ENCODE data around the gene RBMX. TPM values are rescaled to one million over a fixed set of nuclear protein-coding genes. Genes with fewer than 3 reads are reported as not detected.
A peak's percentile ranks its signal among the peaks of the same experiment; 100 is the strongest.

RBMX gene
- total and polyA plus RNA-seq, 2 of the 13 experiments (the other 11 are each of a cell fraction or from before 2014, with no cell fraction given): 114 to 254 TPM

- BruUV-seq (replicated peaks): no TSS peak
- no peak overlapping the region for H3K4me3 ChIP-seq (replicated peaks in 1 of 3; ENCODE audit: insufficient read depth in 1 of 3, low read depth in 2 of 3, low read length in 3 of 3)
- H3K27me3 ChIP-seq (ENCODE audit: control insufficient read depth in 1 of 2, insufficient read depth in 2 of 2, low read length in 2 of 2): no peaks in the 10 kb centered on the region
- H3K4me2 ChIP-seq (ENCODE audit: low read depth, low read length): no peak overlapping the region
- ChIA-PET POLR2A (interaction anchor here (0.7 to 1.9 kb wide), 4 partner anchors 12 to 42 kb away, joined by 3 to 24 read pairs (median 5); partner anchors contain the start of gene RBMX), CTCF (ENCODE audit: low intra/inter-chr PET ratio, low total read pairs) (no interaction called here)
- H3K79me2 ChIP-seq (ENCODE audit: insufficient read depth, low read length): no peaks in the 10 kb centered on the region
- ATAC-seq: no peak
- 88% methylated on average over 4 of the region's 4 CpGs for WGBS (ENCODE audit: low lambda C conversion rate)
- FAIRE-seq: peak; percentile 70
- TF ChIP-seq WIZ (CRISPR knock-in tag; IDR thresholded peaks at IDR 0.05): no peak
- TF ChIP-seq ZNF232 (CRISPR knock-in tag; IDR thresholded peaks at IDR 0.05; ENCODE audit: borderline replicate concordance): no peak
- TF ChIP-seq YEATS2 (CRISPR knock-in tag; IDR thresholded peaks at IDR 0.05; ENCODE audit: borderline replicate concordance): no peak
- no peak for TF ChIP-seq ZNF138 (CRISPR knock-in tag; IDR thresholded peaks at IDR 0.05; ENCODE audit: low read depth)
- TF ChIP-seq ZNF839 (CRISPR knock-in tag; IDR thresholded peaks at IDR 0.05; ENCODE audit: borderline replicate concordance): no peak
- no peak for TF ChIP-seq ZNF761 (CRISPR knock-in tag; conservative IDR thresholded peaks at IDR 0.05)
- TF ChIP-seq JUND (CRISPR knock-in tag; IDR thresholded peaks at IDR 0.05): no peak
- intact Hi-C loops (cut with micrococcal nuclease; ENCODE audit: unreplicated experiment): no loop called here
- in situ Hi-C loops (cut with HindIII; ENCODE audit: extremely low pct_ligation_motif_present, low pct_unique_long_range_greater_than_20kb): no loop called here
- H3K9ac ChIP-seq (ENCODE audit: insufficient read depth, low read depth, low read length): no peak overlapping the region
- H3K36me3 ChIP-seq (replicated peaks in 1 of 2; ENCODE audit: control insufficient read depth in 1 of 2, insufficient read depth in 2 of 2, low read length in 2 of 2): peaks cover 1 to 7% of the 10 kb centered on the region in 2 experiments; a peak in 3 of 5 replicates
- peaks cover 33% of the 10 kb centered on the region for H3K4me1 ChIP-seq (ENCODE audit: insufficient read depth, low read length)
- H4K20me1 ChIP-seq (ENCODE audit: insufficient read depth, low read length): peaks cover 6% of the 10 kb centered on the region; the same call in 1 of the 2 replicates
- DNase-seq (ENCODE audit: low spot score): no peak
- no peak overlapping the region for H3K27ac ChIP-seq (ENCODE audit: extremely low read length, insufficient read depth, low read length)
- no peaks in the 10 kb centered on the region for H3K9me3 ChIP-seq (ENCODE audit: low read length)
- H2AFZ ChIP-seq (ENCODE audit: low read length): no peak overlapping the region
These were observed 13.4 kb downstream of the RBMX start for GRCh38 chrX:136867096-136867491.

GRCh38 chrX:136866337-136867095 is 14.0 kb downstream of the RBMX start:
- BruUV-seq (replicated peaks): TSS peak; percentile 6
- Histone ChIP-seq H3K79me2 (ENCODE audit: insufficient read depth, low read length) (no peaks in the 10 kb centered on the region), H3K4me3 (replicated peaks in 1 of 3; ENCODE audit: insufficient read depth in 1 of 3, low read depth in 2 of 3, low read length in 3 of 3) (no peak overlapping the region), H3K27me3 (ENCODE audit: control insufficient read depth in 1 of 2, insufficient read depth in 2 of 2, low read length in 2 of 2) (no peaks in the 10 kb centered on the region), H3K27ac (ENCODE audit: extremely low read length, insufficient read depth, low read length) (no peak overlapping the region), H3K9me3 (ENCODE audit: low read length) (no peaks in the 10 kb centered on the region), H4K20me1 (ENCODE audit: insufficient read depth, low read length) (peaks cover 6% of the 10 kb centered on the region; the same call in 1 of the 2 replicates), H3K36me3 (replicated peaks in 1 of 2; ENCODE audit: control insufficient read depth in 1 of 2, insufficient read depth in 2 of 2, low read length in 2 of 2) (peaks cover 2 to 7% of the 10 kb centered on the region in 2 experiments; a peak in 1 of 5 replicates), H3K4me2 (ENCODE audit: low read depth, low read length) (no peak overlapping the region), H2AFZ (ENCODE audit: low read length) (no peak overlapping the region), H3K9ac (ENCODE audit: insufficient read depth, low read depth, low read length) (no peak overlapping the region), H3K4me1 (ENCODE audit: insufficient read depth, low read length) (peaks cover 33% of the 10 kb centered on the region)
- ChIA-PET CTCF (ENCODE audit: low intra/inter-chr PET ratio, low total read pairs) (no interaction called here), POLR2A (interaction anchor here (0.7 to 1.9 kb wide), 4 partner anchors 12 to 43 kb away, joined by 3 to 24 read pairs (median 5); partner anchors contain the start of gene RBMX)
- FAIRE-seq (peak; percentile 63), ATAC-seq (peak; percentile 56), DNase-seq (ENCODE audit: low spot score) (peak; percentile 14)
- intact Hi-C loops (cut with micrococcal nuclease; ENCODE audit: unreplicated experiment): no loop called here
- in situ Hi-C loops (cut with HindIII; ENCODE audit: extremely low pct_ligation_motif_present, low pct_unique_long_range_greater_than_20kb): no loop called here
- 71% methylated on average over 14 of the region's 14 CpGs for WGBS (ENCODE audit: low lambda C conversion rate)
- peak; percentile 80 for TF ChIP-seq ZNF362 (CRISPR knock-in tag; IDR thresholded peaks at IDR 0.05; ENCODE audit: borderline replicate concordance)
- TF ChIP-seq ZUFSP (CRISPR knock-in tag; IDR thresholded peaks at IDR 0.05; ENCODE audit: borderline replicate concordance): no peak
- TF ChIP-seq USF2 (IDR thresholded peaks at IDR 0.05; ENCODE audit: low read depth, low read length): no peak
- TF ChIP-seq USF2 (CRISPR knock-in tag; IDR thresholded peaks at IDR 0.05; ENCODE audit: borderline replicate concordance): no peak

All from HepG2 (cell line).